ENCODE results near the gene GLIS1.

- TF ChIP-seq CTCF (IDR thresholded peaks at IDR 0.05; ENCODE audit: poor library complexity) (no peak), EZH2phosphoT487 (IDR thresholded peaks at IDR 0.05; ENCODE audit: low read depth, severe bottlenecking, unreplicated experiment) (no peak)
These were observed 257.5 kb downstream of the GLIS1 start for GRCh38 chr1:53481456-53481855.
